ENCODE measurements around the gene GSTO2.

The GSTO2 gene

GRCh38 chr10:104268405-104268712 lies 625 bp upstream of the GSTO2 start:
- in situ Hi-C loops (cut with HindIII; ENCODE audit: low pct_ligation_motif_present, low sequenced_read_pairs) = no loop called here
- peak overlapping the region; percentile 27 for H3K27ac ChIP-seq
- H3K27me3 ChIP-seq (replicated peaks) = no peaks in the 10 kb centered on the region
- peaks cover 50% of the 10 kb centered on the region for H3K36me3 ChIP-seq (replicated peaks)
- TF ChIP-seq CTCF (IDR thresholded peaks at IDR 0.05; ENCODE audit: low read depth, low read length, missing control alignments) = no peak
- H3K4me3 ChIP-seq (ENCODE audit: low read depth, low read length) = peak overlapping the region; percentile 79
- DNase-seq = no peak

GRCh38 chr10:104273286-104273685 lies 4.3 kb downstream of the GSTO2 start:
- in situ Hi-C loops (cut with HindIII; ENCODE audit: low pct_ligation_motif_present, low sequenced_read_pairs) = no loop called here
- DNase-seq = no peak
- Histone ChIP-seq H3K36me3 (replicated peaks) (peaks cover 4% of the 10 kb centered on the region), H3K27me3 (replicated peaks) (no peaks in the 10 kb centered on the region), H3K4me3 (ENCODE audit: low read depth, low read length) (no peak overlapping the region), H3K27ac (peak overlapping the region; percentile 14)
- no peak for TF ChIP-seq CTCF (IDR thresholded peaks at IDR 0.05; ENCODE audit: low read depth, low read length, missing control alignments)

- no peaks in the 10 kb centered on the region for H3K36me3 ChIP-seq (replicated peaks)
- no peak overlapping the region for H3K27ac ChIP-seq
- in situ Hi-C loops (cut with HindIII; ENCODE audit: low pct_ligation_motif_present, low sequenced_read_pairs) = no loop called here
- DNase-seq = no peak
- H3K4me3 ChIP-seq (ENCODE audit: low read depth, low read length) = no peak overlapping the region
- no peak for TF ChIP-seq CTCF (IDR thresholded peaks at IDR 0.05; ENCODE audit: low read depth, low read length, missing control alignments)
- no peaks in the 10 kb centered on the region for H3K27me3 ChIP-seq (replicated peaks)
Observed at GRCh38 chr10:104273899-104274575, 5.1 kb downstream of the GSTO2 start.

- peak; percentile 97 for TF ChIP-seq CTCF (IDR thresholded peaks at IDR 0.05; ENCODE audit: low read depth, low read length, missing control alignments)
- Histone ChIP-seq H3K27ac (no peak overlapping the region), H3K4me3 (ENCODE audit: low read depth, low read length) (peak overlapping the region; percentile 55), H3K36me3 (replicated peaks) (no peaks in the 10 kb centered on the region), H3K27me3 (replicated peaks) (no peaks in the 10 kb centered on the region)
- no peak for DNase-seq
- in situ Hi-C loops (cut with HindIII; ENCODE audit: low pct_ligation_motif_present, low sequenced_read_pairs) = no loop called here
Observed at GRCh38 chr10:104274762-104275721, 6.1 kb downstream of the GSTO2 start.

GRCh38 chr10:104276192-104276591 lies 7.2 kb downstream of the GSTO2 start:
- no peak overlapping the region for H3K27ac ChIP-seq

More at GRCh38 chr10:104276192-104276591, 7.2 kb downstream of the GSTO2 start:
- in situ Hi-C loops (cut with HindIII; ENCODE audit: low pct_ligation_motif_present, low sequenced_read_pairs) = no loop called here
- Histone ChIP-seq H3K4me3 (ENCODE audit: low read depth, low read length) (no peak overlapping the region), H3K27me3 (replicated peaks) (no peaks in the 10 kb centered on the region), H3K36me3 (replicated peaks) (no peaks in the 10 kb centered on the region)
- no peak for DNase-seq
- no peak for TF ChIP-seq CTCF (IDR thresholded peaks at IDR 0.05; ENCODE audit: low read depth, low read length, missing control alignments)
